Glomerular endothelial cell (primary cell): Measurements from ENCODE around the gene MORC1. TPM values are rescaled to one million over a fixed set of nuclear protein-coding genes. Genes with fewer than 3 reads are reported as not detected.

ENCODE experiments used
- DNase-seq: peaks from one replicate; pipeline ENCODE4 v3.0.0-alpha.2; 2011; ENCODE audit warnings: low read depth, low spot score; ENCODE audit errors: extremely low read depth
- total RNA-seq: library from RNA; depleted of rRNA; stranded (reverse); fragments of >200 nt; gene quantifications from 2 replicates; pipeline ENCODE4 v1.2.3, GENCODE V29; 2015

MORC1 gene
- total RNA-seq, 1 donor from 2014 or later = not detected

- no peak for DNase-seq
Measured at GRCh38 chr3:108947855-108948254, 170.1 kb downstream of the MORC1 start.

- no peak for DNase-seq
Measured at GRCh38 chr3:108946292-108947285, 171.3 kb downstream of the MORC1 start.

- no peak for DNase-seq
Measured at GRCh38 chr3:108940568-108941263, 177.2 kb downstream of the MORC1 start.

DNA sequence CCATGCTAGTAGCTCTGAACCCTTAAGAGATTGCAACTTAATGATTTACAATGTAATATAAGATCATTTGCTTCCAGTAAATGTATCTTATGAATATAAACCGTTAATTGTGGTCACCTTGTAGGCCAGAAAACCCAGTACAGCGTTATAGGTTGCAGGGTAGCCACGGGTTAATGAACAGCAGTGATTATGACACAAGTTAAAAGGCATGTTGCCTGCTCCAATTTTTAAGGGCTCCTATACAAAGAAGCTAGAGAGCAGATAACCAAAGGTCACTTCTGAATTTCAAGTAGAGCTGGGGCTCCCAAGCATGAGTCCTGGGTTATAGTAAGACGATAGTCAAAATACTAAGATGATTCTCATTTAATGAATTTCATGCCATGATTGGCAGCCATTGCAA, 177.8 kb downstream of the MORC1 start:
- no peak for DNase-seq

GRCh38 chr3:108936924-108937689, 180.8 kb downstream of the MORC1 start:
- no peak for DNase-seq

DNA sequence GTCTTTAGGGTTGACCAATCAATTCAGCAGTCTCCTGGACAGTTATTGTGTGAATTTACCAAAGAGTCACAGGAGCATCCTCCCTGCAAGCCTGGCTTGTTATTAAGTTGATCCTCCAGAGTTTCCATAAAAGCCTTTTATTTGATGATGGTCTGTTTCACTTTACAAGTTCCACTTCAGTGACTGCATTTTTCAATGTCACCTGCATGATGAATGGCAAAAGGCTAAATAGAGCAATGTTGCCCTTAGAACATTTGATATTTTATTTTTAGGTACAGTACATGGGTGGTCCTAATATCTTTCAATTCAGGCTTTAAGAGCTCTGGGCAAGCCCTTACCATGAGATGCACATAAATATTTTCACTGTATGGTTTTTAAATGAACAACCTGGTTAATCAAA, 186.9 kb downstream of the MORC1 start:
- DNase-seq = no peak

- DNase-seq = no peak
Measured at GRCh38 chr3:108918866-108919265, 199.1 kb downstream of the MORC1 start.

- DNase-seq = peak; percentile 36
Measured at GRCh38 chr3:108914774-108915641, 202.9 kb downstream of the MORC1 start.

- DNase-seq = no peak
Measured at GRCh38 chr3:108909799-108910198, 208.1 kb downstream of the MORC1 start.

Other genes starting within 250 kb of the MORC1 start
- not detected in 2 replicates for gene GUCA1C, start 164.3 kb downstream of the MORC1 start, total RNA-seq
- gene C3orf85, start 18.6 kb upstream of the MORC1 start, total RNA-seq = not detected in 2 replicates
- gene DPPA2, start 198.4 kb upstream of the MORC1 start, total RNA-seq = not detected in 2 replicates
- gene DPPA4, start 219.4 kb upstream of the MORC1 start, total RNA-seq = 0.92 TPM in 1 of 2 replicates, not detected in the other